GM12801 (cell line): ENCODE results near the gene PHF21A.

ENCODE experiments used
- CTCF ChIP-seq: IDR thresholded peaks from one replicate; pipeline ENCODE4 v1.5.1; 2011; ENCODE audit warnings: control low read depth; ENCODE audit not compliant: insufficient read length; ENCODE audit errors: extremely low read depth

The PHF21A gene

DNA sequence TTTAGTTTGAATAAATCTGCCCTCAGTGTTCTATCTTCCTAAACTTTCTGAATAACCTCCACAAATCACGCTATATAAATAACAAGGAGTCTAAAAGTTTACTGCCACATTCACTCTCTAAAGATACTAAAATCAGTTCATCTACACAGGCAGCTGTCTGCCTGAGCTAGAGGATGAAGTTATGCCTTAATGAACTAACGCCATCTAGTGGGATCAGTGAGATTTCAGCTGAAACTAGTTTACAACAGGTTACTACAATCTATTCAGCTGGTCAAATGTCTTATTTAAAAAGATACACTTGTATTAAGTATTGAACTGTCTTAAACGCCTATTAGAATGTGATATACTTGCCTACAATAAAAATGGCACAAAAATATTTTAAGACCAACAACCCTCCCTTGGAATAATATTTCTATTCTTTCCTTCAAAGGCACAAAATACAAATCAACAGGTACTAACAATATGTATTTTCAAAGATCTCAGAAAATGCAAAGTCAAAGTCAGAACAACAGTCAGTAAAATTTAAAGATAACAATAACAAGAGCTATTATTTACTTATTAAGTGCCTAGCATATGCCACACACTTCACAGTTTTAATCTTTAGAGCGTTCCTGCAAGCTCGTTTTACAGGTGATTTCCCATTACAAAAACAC lies 114.7 kb downstream of the PHF21A start:
- TF ChIP-seq CTCF, result no peak

GRCh38 chr11:46003572-46003971 lies 117.7 kb downstream of the PHF21A start:
- no peak for TF ChIP-seq CTCF

DNA sequence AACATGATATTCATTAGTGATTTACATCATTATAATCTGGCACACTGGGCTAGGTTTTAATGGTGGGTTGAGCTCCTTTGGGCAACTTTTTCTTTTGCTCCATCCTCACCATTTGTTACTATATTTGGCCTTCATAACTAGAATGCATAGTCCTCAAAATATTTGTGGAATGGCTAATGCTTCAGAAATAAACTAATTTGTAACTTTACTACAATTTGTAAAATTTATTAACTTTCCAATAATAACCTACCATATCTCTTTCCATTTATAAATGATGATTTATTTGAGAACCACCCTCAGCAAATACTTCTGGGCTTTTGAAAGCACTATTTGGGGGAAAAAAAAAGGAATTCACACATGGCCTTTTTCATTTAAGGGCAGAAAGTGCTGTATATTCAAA lies 119.1 kb downstream of the PHF21A start:
- no peak for TF ChIP-seq CTCF

- TF ChIP-seq CTCF, result no peak
These were observed 119.8 kb downstream of the PHF21A start for GRCh38 chr11:46001448-46001914.

- no peak for TF ChIP-seq CTCF
These were observed 123.7 kb downstream of the PHF21A start for GRCh38 chr11:45997599-45997998.

DNA sequence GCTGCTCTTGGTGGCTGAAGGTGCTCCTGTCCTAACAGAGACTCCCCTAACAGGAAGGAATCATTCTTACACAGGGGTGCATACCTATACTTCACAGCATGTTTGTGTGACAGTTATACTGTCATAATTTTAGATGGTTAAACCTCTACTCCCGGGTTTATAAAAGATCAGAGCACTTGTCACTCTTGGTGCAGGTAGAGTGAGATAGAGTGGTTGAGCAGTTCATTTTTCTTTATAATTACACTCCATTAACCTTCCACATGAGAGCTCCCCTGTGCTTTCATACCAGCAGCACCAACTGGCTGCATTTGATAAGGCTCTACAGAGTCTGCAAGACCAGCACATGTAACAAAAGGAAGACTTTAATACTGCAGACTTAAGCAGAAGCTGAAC lies 125.9 kb downstream of the PHF21A start:
- no peak for TF ChIP-seq CTCF

GRCh38 chr11:45994371-45995341 lies 126.6 kb downstream of the PHF21A start:
- no peak for TF ChIP-seq CTCF
